Measurements from ENCODE around the gene PLAAT3.
"Not testable (repeated sequence)": the region's sequence is repeated elsewhere in the genome, so short reads cannot be mapped to it uniquely, and the experiment has no call there.

Gene PLAAT3

GRCh38 chr11:63614136-63614671 is at the start of gene PLAAT3:
PLAAT3 (minus strand) TSS chr11:63614433; CDS start chr11:63614014, 419 bp downstream.
- Histone ChIP-seq H3K27ac (peak within 1 kb of the TSS in 18 of 21 experiments; percentile 2 to 81 (median 48)), H3K4me3 (peak within 1 kb of the TSS; percentile 36 to 56 (median 48))

- peak overlapping the region in 2 of 21 experiments; percentile 20 to 52 for H3K27ac ChIP-seq
- no peak overlapping the region for H3K4me3 ChIP-seq
Measured at GRCh38 chr11:63663809-63664208, 49.6 kb upstream of the PLAAT3 start.

GRCh38 chr11:63660972-63661371 is 46.7 kb upstream of the PLAAT3 start:
- H3K27ac ChIP-seq, result no peak overlapping the region
- no peak overlapping the region for H3K4me3 ChIP-seq

- H3K4me3 ChIP-seq, result no peak overlapping the region
- no peak overlapping the region for H3K27ac ChIP-seq
Measured at GRCh38 chr11:63652671-63653070, 38.4 kb upstream of the PLAAT3 start.

- peak overlapping the region in 1 of 21 experiments; percentile 17 for H3K27ac ChIP-seq
- no peak overlapping the region for H3K4me3 ChIP-seq
Measured at GRCh38 chr11:63643205-63643604, 29.0 kb upstream of the PLAAT3 start.

GRCh38 chr11:63641727-63642126 is 27.5 kb upstream of the PLAAT3 start:
- H3K4me3 ChIP-seq, result no peak overlapping the region
- H3K27ac ChIP-seq, result peak overlapping the region in 1 of 21 experiments; percentile 1

- Histone ChIP-seq H3K4me3 (no peak overlapping the region), H3K27ac (no peak overlapping the region)
Measured at GRCh38 chr11:63639199-63639832, 25.1 kb upstream of the PLAAT3 start.

GRCh38 chr11:63638436-63638835 is 24.2 kb upstream of the PLAAT3 start:
- not testable (repeated sequence) for H3K4me3 ChIP-seq, H3K27ac ChIP-seq

- Histone ChIP-seq H3K4me3 (no peak overlapping the region), H3K27ac (no peak overlapping the region)
Measured at GRCh38 chr11:63635762-63636465, 21.7 kb upstream of the PLAAT3 start.

GRCh38 chr11:63629426-63629825 is 15.2 kb upstream of the PLAAT3 start:
- Histone ChIP-seq H3K27ac (no peak overlapping the region), H3K4me3 (no peak overlapping the region)

- H3K4me3 ChIP-seq, result no peak overlapping the region
- no peak overlapping the region for H3K27ac ChIP-seq
Measured at GRCh38 chr11:63623513-63624140, 9.4 kb upstream of the PLAAT3 start.

- no peak overlapping the region for H3K4me3 ChIP-seq
- H3K27ac ChIP-seq, result no peak overlapping the region
Measured at GRCh38 chr11:63622323-63622722, 8.1 kb upstream of the PLAAT3 start.

GRCh38 chr11:63621071-63621470 is 6.8 kb upstream of the PLAAT3 start:
- no peak overlapping the region for H3K4me3 ChIP-seq
- H3K27ac ChIP-seq, result no peak overlapping the region

- Histone ChIP-seq H3K27ac (no peak overlapping the region), H3K4me3 (no peak overlapping the region)
Measured at GRCh38 chr11:63619967-63620366, 5.7 kb upstream of the PLAAT3 start.

- not testable (repeated sequence) for H3K4me3 ChIP-seq, H3K27ac ChIP-seq
Measured at GRCh38 chr11:63617686-63618085, 3.5 kb upstream of the PLAAT3 start.

GRCh38 chr11:63616953-63617352 is 2.7 kb upstream of the PLAAT3 start:
- no peak overlapping the region for H3K4me3 ChIP-seq
- H3K27ac ChIP-seq, result no peak overlapping the region

- Histone ChIP-seq H3K27ac (peak overlapping the region in 18 of 21 experiments; percentile 2 to 81 (median 48)), H3K4me3 (peak overlapping the region; percentile 36 to 56 (median 48))
Measured at GRCh38 chr11:63613517-63614135, 607 bp downstream of the PLAAT3 start.

GRCh38 chr11:63612181-63612580 is 2.1 kb downstream of the PLAAT3 start:
- peak overlapping the region in 1 of 21 experiments; percentile 23 for H3K27ac ChIP-seq
- no peak overlapping the region for H3K4me3 ChIP-seq

GRCh38 chr11:63611395-63611747 is 2.9 kb downstream of the PLAAT3 start:
- H3K27ac ChIP-seq, result peak overlapping the region in 1 of 21 experiments; percentile 23
- no peak overlapping the region for H3K4me3 ChIP-seq

Data from skin epidermis (tissue), 12 donors.